ENCODE results near the gene CBLL1. TPM values are rescaled to one million over a fixed set of nuclear protein-coding genes. Genes with fewer than 3 reads are reported as not detected.

CBLL1 gene, protein sequence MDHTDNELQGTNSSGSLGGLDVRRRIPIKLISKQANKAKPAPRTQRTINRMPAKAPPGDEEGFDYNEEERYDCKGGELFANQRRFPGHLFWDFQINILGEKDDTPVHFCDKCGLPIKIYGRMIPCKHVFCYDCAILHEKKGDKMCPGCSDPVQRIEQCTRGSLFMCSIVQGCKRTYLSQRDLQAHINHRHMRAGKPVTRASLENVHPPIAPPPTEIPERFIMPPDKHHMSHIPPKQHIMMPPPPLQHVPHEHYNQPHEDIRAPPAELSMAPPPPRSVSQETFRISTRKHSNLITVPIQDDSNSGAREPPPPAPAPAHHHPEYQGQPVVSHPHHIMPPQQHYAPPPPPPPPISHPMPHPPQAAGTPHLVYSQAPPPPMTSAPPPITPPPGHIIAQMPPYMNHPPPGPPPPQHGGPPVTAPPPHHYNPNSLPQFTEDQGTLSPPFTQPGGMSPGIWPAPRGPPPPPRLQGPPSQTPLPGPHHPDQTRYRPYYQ
- total RNA-seq = 15.0 and 15.2 TPM in 2 replicates

DNA sequence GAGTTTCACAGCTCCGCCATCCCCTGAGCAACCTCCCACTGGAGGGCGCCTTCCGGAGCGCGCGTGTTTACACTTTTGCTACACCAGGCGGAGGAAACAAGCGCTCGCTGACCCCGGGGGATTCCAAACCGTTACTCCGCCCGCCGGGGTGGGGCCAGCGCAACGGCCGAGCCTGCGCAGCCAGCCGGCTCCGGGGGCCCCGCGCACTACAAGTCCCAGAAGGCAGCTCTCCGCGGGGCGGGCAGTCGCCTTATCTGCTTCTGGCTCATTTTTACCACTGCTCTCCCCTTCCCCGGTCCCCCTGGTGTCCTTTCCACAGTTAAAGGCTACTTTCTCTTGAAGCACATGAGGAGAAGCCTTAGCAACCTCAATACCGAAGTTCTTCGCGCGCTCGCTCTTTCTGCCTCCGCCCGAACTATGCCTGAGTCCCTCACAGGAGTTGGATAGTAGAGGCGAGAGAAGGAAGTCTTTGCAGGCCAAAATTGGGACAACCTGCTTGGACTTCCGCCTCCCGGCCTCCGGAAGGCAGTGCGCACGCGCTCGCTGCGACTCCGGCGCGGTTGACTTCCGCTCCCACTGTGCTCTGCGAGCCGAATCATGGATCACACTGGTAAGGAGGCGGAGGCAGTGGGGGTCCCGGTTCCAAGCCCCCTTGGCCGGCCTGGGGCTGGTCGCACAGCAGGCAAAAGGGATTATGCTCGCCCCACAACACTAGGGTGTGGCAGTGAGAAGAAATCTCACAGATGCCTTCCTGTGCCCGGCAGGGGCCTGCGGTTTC lies at the start of gene CBLL1:
Gene CBLL1, plus strand, starts transcription at position 576 of the 778 bp plus-strand sequence. Its CDS starts 22 bp downstream, at position 598.

DNA sequence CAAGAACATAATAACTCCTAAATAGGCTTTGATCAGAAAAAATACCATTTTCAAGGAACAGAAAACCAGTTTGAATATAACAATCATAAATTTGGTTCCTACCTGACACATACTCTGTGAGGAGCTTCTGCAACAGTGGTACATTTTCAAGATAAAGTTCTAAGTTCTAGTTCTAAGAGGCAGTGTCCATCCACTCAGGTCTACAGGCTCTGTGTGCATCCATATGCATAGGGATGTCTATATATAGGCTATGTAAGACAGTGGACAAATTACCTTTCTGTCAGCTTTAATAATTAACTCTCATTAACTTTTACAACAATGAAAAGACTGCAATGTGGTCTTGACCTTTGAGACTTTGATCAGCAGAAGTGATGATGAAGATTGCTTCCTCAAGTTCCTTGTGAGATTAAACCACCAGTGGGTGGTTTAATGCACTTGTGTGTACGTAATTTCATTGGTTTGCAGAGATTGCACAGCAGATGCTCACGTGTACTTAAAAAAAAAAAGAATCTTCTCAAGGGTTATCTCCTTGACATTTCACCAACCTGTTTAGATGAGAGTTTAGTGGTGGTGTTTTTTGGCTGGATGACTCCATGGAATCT lies 59.2 kb downstream of the CBLL1 start, which contains the start of gene SLC26A3:
Gene SLC26A3, minus strand, starts transcription at position 215 of the 602 bp plus-strand sequence. CDS start 8,714 bp downstream, outside the sequence.

Other genes with a start within 250 kb of the CBLL1 start
- 29.7 and 31.9 TPM in 2 replicates for gene COG5, start 180.2 kb upstream of the CBLL1 start, total RNA-seq
- gene DUS4L, start 180.2 kb upstream of the CBLL1 start, total RNA-seq = 6.2 and 8.1 TPM in 2 replicates
- gene BCAP29, start 163.9 kb upstream of the CBLL1 start, total RNA-seq = 64.4 and 77.5 TPM in 2 replicates
- gene SLC26A4, start 83.3 kb upstream of the CBLL1 start, total RNA-seq = 1.7 and 10.2 TPM in 2 replicates
- gene SLC26A3, start 59.1 kb downstream of the CBLL1 start, total RNA-seq = not detected in 2 replicates
- 45.1 and 72.5 TPM in 2 replicates for gene DLD, start 147.0 kb downstream of the CBLL1 start, total RNA-seq